HG02870 (cell line): ENCODE data around the gene DCAF6.

Experiments used
- ATAC-seq: cut with Tn5 transposase; IDR thresholded peaks from one replicate; pipeline ENCODE4 v1.9.1; 2021; ENCODE audit warnings: mild to moderate bottlenecking, moderate library complexity; ENCODE audit not compliant: unreplicated experiment

The DCAF6 gene

GRCh38 chr1:168082008-168082876, 145.8 kb downstream of the DCAF6 start:
- peak; percentile 88 for ATAC-seq

GRCh38 chr1:168083456-168084325, 147.2 kb downstream of the DCAF6 start:
- ATAC-seq, result no peak

- ATAC-seq, result no peak
These were observed 148.1 kb downstream of the DCAF6 start for GRCh38 chr1:168084396-168085231.

- no peak for ATAC-seq
These were observed 149.0 kb downstream of the DCAF6 start for GRCh38 chr1:168085401-168085872.

DNA sequence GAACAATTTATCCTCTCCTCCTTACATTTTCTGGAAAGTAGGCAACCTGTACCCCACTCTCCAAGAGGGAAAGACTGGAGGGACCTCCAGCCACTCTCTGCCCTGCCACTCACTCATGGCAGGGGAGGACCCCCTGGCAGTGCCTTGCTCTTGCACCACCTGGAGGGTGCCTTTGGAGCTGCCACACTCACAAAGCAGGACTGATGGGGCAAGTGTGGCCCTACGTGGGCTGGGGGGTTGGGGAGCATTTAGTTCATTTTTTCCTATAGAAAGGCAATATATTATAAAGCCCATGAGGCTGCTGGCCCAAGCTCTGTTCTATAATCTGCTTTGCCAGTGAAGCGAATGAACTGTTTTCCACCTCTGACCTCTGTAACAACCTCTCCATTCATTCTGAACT, 150.0 kb downstream of the DCAF6 start:
- no peak for ATAC-seq

- ATAC-seq, result no peak
These were observed 151.2 kb downstream of the DCAF6 start for GRCh38 chr1:168087696-168088095.

DNA sequence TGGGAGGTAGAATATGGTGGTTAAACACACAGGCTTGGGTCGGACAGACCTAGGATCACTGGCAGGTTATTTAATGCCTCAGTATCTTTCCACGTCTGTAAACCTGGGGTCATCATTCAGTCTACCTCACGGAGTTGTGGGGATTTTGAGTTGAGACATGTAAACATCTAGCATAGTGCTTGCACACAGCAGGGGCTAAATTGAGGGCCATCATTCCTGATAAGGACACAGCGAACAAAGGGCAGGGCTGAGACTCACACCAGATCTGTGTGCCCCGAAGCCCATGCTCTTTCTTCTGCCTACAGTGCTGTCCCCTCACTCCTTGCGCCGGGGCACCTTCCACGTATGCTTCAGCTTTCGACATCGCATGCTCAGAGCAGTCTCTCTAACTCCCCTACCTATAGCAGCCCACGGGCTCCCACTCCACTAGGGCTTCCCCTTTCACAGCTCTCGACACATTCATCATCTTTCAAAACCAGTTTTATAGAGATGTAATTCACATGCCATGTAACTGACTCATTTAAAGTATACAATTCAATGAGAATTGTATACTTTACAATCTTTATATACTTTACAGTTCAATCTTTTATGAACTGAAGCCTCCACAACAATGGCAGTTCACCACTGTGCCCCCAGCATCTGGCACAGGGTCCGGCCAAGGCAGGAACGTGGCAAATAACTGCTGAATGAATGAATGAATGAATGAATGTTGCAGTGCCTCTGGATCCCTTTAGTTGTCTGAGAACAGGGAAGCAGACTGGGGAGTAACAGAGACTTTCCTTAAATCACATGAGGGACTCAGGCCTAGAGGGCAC, 152.2 kb downstream of the DCAF6 start:
- ATAC-seq, result no peak

DNA sequence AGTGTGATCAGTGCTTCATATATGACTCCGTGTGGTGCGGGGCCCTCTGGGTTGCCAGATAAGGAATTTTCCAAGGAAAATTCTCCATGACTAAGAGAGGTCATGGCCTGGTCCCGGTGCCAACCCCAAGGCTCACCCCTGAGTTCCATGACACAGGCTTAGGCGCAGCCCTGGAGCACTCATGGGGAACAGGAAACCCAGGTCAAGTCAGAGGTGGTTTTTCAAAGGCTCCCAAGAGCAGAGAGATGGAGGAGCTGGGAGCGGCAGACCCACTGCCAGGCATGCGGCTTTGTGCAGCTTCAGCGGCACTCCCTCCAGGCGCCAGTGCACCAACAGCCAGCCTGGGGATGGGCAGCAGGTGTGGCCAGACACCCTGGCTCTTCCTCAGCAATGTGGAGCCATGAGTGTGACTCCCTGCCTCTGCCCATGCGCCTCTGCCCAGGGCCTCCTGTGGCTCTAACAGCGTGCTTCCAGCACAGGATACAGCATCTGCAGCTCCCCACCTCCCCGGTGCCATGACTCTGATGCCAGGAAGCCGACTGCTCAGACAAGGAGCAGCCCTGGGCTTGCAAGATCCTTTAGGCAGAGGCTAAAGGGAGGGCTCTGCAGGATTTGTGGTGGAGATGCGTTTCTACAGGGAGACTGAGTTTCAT, 153.0 kb downstream of the DCAF6 start:
- ATAC-seq, result no peak

DNA sequence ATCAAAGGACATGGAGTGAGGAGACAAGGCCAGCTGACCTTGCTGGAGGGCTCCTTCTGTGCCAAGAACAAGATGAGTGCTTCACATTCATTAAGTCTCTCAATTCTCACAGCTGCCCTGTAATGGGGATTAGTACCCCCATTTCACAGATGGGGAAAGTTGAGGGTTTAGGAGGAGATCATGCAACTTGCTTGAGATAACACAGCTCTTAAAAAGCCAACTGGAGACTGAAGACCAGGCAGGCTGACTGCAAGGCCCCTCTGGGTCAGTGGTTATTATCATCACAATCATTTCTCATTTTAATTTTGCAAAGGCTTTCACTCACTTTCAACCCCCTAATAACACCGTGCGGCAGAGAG, 153.5 kb downstream of the DCAF6 start:
- ATAC-seq, result no peak

DNA sequence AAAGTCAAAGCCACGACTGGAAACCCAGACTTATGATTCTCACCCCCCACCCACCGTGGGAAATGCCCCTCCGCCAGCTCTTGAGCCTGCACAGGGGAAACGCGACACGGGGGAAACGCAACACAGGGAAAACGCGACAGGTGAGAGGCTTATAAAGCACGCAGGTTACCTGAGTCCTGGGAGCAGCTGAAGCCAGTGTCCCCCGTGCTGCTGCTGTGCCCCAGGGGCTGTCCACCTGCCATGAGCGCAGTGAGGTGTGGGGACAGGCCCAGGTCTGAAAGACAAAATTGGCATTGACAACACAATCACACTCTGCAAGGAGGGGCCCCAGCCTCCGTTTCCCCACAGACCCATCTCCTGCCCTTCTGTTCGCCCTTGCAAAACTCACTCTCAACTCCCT, 153.9 kb downstream of the DCAF6 start:
- ATAC-seq, result no peak

DNA sequence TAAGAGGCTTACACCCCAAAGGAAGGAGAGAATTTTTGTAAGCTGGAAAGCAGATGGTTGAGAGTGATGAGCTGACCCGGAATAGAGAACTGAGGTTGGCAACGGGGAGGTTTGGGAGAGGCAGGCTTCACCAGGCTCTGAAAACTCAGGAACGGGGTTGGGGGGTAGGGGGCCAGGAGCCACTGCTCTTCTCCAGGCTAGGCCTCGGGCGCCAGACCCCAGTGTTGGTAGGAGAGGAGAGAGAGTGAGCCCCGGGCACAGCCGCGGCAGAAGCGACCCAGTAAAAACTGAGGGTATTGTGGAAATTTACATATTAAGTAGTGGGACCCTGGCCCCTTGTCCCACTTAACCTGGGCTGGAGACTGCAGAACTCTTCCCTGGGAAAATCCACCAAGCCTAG, 154.6 kb downstream of the DCAF6 start:
- ATAC-seq, result no peak

DNA sequence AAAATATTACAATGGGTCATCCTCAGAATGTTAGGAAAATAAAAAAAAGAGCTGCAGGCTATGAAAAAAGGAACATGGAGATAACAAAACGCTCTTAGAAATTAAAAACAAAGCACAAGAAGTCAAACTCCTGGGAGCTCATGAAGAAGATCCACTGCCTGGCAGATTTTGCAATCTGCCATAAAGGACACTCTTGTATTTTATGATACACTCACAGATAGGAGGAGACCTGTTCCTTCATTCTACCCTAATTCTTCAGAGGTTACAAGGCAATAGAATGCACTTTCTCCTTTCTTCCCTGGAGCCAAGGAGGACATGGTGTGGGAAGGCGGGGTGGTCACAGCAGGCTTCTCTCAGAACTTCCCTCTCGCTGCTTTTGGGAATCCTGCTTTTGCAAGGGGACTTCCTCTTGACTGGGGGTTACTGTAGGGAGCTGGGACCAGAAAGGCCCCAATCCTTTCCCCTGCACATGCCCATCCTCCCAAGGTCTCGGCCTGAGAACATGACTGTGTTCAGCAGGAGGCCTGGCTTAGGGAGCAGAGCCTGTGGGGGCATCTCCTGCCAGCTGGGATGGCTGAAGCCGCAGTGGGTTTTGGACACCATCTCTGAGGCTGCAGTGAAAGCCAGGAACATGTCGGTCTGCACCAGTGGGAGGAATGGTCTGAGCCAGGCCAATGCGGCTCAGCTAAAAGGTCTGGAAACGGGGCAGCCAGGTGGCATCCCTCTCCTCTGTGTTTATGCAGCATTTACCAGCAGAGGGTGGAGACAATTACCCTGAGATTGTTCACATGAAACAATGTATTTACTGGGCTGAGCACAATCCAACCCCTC, 155.5 kb downstream of the DCAF6 start:
- no peak for ATAC-seq

DNA sequence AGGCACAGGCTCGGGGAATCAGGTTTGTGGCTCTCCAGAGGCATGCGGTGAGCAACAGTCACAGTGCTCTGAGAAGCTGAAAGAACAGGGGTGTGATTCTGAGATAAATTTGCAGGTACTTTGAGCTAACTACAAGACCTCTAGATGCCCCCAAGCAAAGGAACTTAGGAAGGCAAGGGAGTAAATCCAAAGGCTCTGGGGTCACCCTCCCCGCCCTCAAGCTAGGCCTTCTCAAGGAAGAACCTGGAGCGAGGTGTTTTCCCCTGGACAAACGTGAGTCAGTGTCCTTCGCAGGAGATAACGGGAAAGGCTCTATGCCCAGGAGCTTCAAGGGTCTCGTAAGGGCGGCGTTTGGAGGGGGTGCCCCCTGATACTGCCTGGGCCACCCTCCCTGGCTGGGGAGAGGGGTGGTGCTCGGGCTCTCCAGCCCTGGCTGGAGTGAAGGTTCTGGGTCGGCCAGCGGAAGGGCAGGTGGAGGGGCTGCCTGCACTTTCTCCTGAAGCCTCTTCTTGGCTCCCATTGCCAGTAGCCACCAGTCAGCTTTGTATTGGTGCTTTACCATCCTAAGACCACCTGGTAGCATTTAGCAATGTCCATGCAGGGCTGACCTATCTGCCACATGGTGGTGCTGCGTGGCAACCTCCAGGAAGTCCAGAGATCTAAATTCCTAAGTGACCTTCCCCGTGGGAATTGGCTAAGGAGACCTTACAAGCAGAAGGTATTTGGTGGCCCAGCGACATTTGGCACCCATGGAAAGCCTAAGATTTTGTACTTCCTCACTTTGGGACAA, 156.3 kb downstream of the DCAF6 start:
- ATAC-seq, result no peak

GRCh38 chr1:168093616-168094015, 157.1 kb downstream of the DCAF6 start:
- ATAC-seq, result no peak

GRCh38 chr1:168095476-168095875, 159.0 kb downstream of the DCAF6 start:
- no peak for ATAC-seq

DNA sequence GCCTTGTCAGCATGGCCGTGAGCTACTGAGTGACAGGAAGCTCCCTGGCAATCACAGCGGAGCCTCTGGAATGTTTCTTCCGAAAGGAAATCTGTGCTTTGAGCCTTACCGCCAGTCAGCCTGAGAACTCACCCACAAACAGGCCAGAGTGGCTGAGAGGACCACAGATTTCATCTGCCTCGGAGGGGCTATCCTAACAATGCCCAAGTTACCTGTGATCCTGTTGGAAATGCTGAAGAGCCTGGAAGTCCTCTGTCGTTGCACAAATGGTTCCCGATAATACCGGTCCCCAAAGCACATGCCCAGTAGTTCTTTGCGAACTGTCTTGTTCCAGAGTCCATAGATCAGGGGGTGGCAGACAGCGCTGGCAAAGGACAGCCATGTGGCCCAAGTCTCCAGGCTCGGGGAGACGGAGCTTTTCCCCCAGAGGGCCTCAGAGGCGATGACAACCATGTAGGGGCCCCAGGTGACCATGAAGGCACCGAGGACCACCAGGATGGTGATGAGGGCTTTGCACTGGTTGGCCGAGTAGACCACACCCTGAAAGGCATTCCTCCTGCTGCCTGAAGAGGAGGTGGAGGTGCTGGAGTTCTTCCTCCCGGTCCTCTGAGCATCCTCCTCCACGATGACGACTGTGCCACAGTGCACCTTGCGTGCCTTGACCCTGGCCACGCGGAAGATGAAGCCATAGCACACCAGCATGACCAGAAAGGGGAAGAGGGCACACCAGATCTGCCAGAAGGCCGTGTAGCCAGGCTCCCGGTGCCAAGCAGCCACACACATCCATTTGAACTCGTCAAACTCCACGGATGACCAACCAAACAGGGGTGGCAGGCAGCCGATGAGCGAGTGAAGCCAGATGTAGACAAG, 160.0 kb downstream of the DCAF6 start:
- no peak for ATAC-seq

DNA sequence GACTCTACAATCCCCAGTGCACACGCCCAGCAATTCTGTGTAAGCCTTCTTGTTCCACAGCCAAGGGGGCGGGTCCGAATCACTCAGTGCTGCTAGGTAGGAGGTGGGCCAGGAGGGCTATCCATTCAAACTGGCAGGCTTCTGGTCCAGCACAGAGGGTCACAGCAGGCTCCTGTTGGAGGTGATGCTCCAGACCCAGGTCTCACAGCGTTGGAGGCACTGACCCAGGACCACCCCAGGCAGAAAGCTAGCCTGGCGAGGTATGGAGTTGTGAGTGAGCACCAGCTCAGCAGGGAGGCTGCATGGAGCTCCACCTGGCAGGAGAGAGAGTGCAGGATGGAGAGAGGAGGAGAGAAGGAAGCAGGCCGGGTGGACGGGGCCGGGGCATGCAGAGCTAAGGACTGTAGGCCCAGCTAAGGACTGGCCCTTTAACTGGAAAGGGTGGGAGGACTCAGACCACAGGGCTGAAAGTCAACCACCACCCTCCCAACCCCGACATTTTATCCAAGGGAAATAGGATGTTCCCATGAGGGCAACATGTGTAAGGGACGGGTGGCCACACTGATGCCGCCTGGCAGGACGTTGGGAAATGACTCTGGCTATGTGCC, 161.5 kb downstream of the DCAF6 start:
- ATAC-seq, result no peak
